K562 (cell line): ENCODE data around the gene POLR3E. TPM values are rescaled to one million over a fixed set of nuclear protein-coding genes. Genes with fewer than 3 reads are reported as not detected.

Source experiments
- ATAC-seq: fragments of 200-7000 bp; cut with Tn5 transposase; 3 replicates; pipeline ENCODE4 v1.9.1; 2020; ENCODE audit warnings: moderate library complexity
- BruUV-seq: library from RNA; stranded (reverse); fragments of 400-500 nt; replicated peaks from 2 replicates; lab custom pipeline; 2021; lab: Mats Ljungman, UMichigan
- CTCF ChIA-PET: fragments of 300-600 bp; formaldehyde crosslinking; extraction: SDS; loops from one replicate; lab custom pipeline; 2021; ENCODE audit warnings: low intra/inter-chr PET ratio; lab: Yijun Ruan, JAX
- POLR2A ChIA-PET: fragments of 300-600, 350-650 bp; sonication (Branson Sonifier 250); formaldehyde crosslinking; extraction: SDS; loops from one replicate; lab custom pipeline; 2021; ENCODE audit warnings: antibody characterized with exemption, inconsistent platforms; lab: Yijun Ruan, JAX
- DNase-seq, 4 experiments: peaks; one replicate each; pipeline versions ENCODE4 v3.0.0 to v3.0.0-alpha.2; 2011 to 2018; ENCODE audit warnings: low spot score in 3 of 4, mixed read lengths in 3 of 4; ENCODE audit errors: extremely low read depth in 1 of 4
- FAIRE-seq: peaks from 2 replicates; lab custom pipeline; 2011; peaks lifted over from hg19 to GRCh38; lab: Jason Lieb, UNC
- H2AFZ ChIP-seq: 2 replicates; pipeline ENCODE4 v1.6.0; 2011; ENCODE audit warnings: low read depth, low read length, control low read depth, inconsistent platforms
- H3K27ac ChIP-seq: fragments of 200-600 bp; 3 replicates; pipeline ENCODE4 v1.8.0; 2011; ENCODE audit warnings: low read depth, mild to moderate bottlenecking, control low read depth, inconsistent platforms, low read length, moderate library complexity, mixed read lengths; ENCODE audit errors: extremely low read depth
- H3K27me3 ChIP-seq, 2 experiments: fragments of 300-600 bp in 1 of 2; 2 replicates in 1 of 2; 3 replicates in 1 of 2; pipeline versions ENCODE4 v1.6.0 to v1.8.0; 2011; ENCODE audit warnings: inconsistent platforms in 2 of 2, low read length in 2 of 2, mild to moderate bottlenecking in 1 of 2, mixed read lengths in 1 of 2, moderate library complexity in 1 of 2; ENCODE audit not compliant: control insufficient read depth in 2 of 2, insufficient read depth in 2 of 2
- H3K36me3 ChIP-seq: fragments of 300-600 bp; 3 replicates; pipeline ENCODE4 v1.8.0; 2011; ENCODE audit warnings: mild to moderate bottlenecking, low read length, inconsistent platforms; ENCODE audit not compliant: control insufficient read depth, insufficient read depth
- H3K4me1 ChIP-seq, 2 experiments: fragments of 200-600 bp in 1 of 2; replicated peaks in 1 of 2; 2 replicates in 1 of 2; 3 replicates in 1 of 2; pipeline versions ENCODE4 v1.5.1 to v1.8.0; 2011; ENCODE audit warnings: inconsistent platforms in 2 of 2, low read length in 2 of 2, mild to moderate bottlenecking in 1 of 2, mixed read lengths in 1 of 2, moderate library complexity in 1 of 2; ENCODE audit not compliant: control insufficient read depth in 2 of 2, insufficient read depth in 2 of 2
- H3K4me2 ChIP-seq: 2 replicates; pipeline ENCODE4 v1.6.1; 2011; ENCODE audit warnings: low read length, control low read depth, inconsistent platforms, mixed read lengths; ENCODE audit not compliant: insufficient read depth
- H3K4me3 ChIP-seq: fragments of 200-600 bp; sonication (generic), shearing (Covaris generic); 2 replicates; pipeline ENCODE4 v1.5.1; 2016; ENCODE audit warnings: control low read depth, inconsistent platforms
- H3K79me2 ChIP-seq: fragments of 200-600 bp; 3 replicates; pipeline ENCODE4 v1.8.0; 2011; ENCODE audit warnings: low read length, inconsistent platforms; ENCODE audit not compliant: control insufficient read depth, insufficient read depth
- H3K9ac ChIP-seq, 2 experiments: 2 replicates each; pipeline versions ENCODE4 v1.6.0 to v1.6.1; 2011; ENCODE audit warnings: low read depth in 2 of 2, low read length in 2 of 2, control low read depth in 1 of 2, inconsistent platforms in 1 of 2, mild to moderate bottlenecking in 1 of 2, mixed read lengths in 1 of 2; ENCODE audit not compliant: insufficient read depth in 1 of 2
- H3K9me1 ChIP-seq: one replicate; pipeline ENCODE4 v1.6.0; 2011; ENCODE audit warnings: inconsistent platforms, mild to moderate bottlenecking, low read length, moderate library complexity; ENCODE audit not compliant: control insufficient read depth, insufficient read depth
- H3K9me3 ChIP-seq: replicated peaks from 2 replicates; pipeline ENCODE4 v1.5.1; 2011; ENCODE audit warnings: low read depth, low read length, inconsistent platforms; ENCODE audit not compliant: control insufficient read depth, insufficient read depth
- H4K20me1 ChIP-seq: replicated peaks from 2 replicates; pipeline ENCODE4 v1.6.1; 2011; ENCODE audit warnings: low read length, inconsistent platforms, mixed read lengths; ENCODE audit not compliant: control insufficient read depth, insufficient read depth
- ARID4B ChIP-seq: sonication (generic); formaldehyde crosslinking; IDR thresholded peaks from 2 replicates; pipeline ENCODE4 v1.8.0; 2022; ENCODE audit warnings: mild to moderate bottlenecking, missing genetic modification reagents
- ATF3 ChIP-seq, 2 experiments: fragments of 450-650 bp in 1 of 2; sonication (generic) in 1 of 2; formaldehyde crosslinking in 1 of 2; IDR thresholded peaks in 1 of 2; conservative IDR thresholded peaks in 1 of 2; 2 replicates each; pipeline versions ENCODE4 v1.6.1 to v1.8.1; 2016 to 2023; ENCODE audit warnings: mild to moderate bottlenecking in 2 of 2, moderate library complexity in 2 of 2, inconsistent platforms in 1 of 2, missing genetic modification reagents in 1 of 2
- ETS1 ChIP-seq: conservative IDR thresholded peaks from 2 replicates; pipeline ENCODE4 v1.6.1; 2011; ENCODE audit warnings: low read depth, mild to moderate bottlenecking, low read length; ENCODE audit not compliant: control insufficient read depth
- HNRNPL ChIP-seq: fragments of 200-400 bp; formaldehyde crosslinking; IDR thresholded peaks from 2 replicates; pipeline ENCODE4 v1.6.1; 2017; ENCODE audit warnings: low read depth, mild to moderate bottlenecking, low read length
- IRF2 ChIP-seq: sonication (generic); formaldehyde crosslinking; IDR thresholded peaks from 2 replicates; pipeline ENCODE4 v1.8.1; 2022; ENCODE audit warnings: mild to moderate bottlenecking, missing genetic modification reagents
- KDM1A ChIP-seq, 2 experiments: fragments of 450-650 bp; IDR thresholded peaks; 2 replicates each; pipeline ENCODE4 v1.6.1; 2016; ENCODE audit warnings: mild to moderate bottlenecking in 2 of 2
- PML ChIP-seq: IDR thresholded peaks from 2 replicates; pipeline ENCODE4 v1.6.1; 2012; ENCODE audit warnings: low read length, inconsistent platforms
- POLR2H ChIP-seq: IDR thresholded peaks from 2 replicates; pipeline ENCODE4 v1.6.1; 2016; ENCODE audit warnings: missing genetic modification characterization, low read depth, mild to moderate bottlenecking, control low read depth, missing compliant biosample characterization, moderate library complexity
- RBM25 ChIP-seq: fragments of 200-400 bp; formaldehyde crosslinking; IDR thresholded peaks from 2 replicates; pipeline ENCODE4 v1.6.1; 2018; ENCODE audit warnings: low read length, low read depth, moderate library complexity; ENCODE audit not compliant: severe bottlenecking
- ZKSCAN3 ChIP-seq: fragments of 250-450 bp; sonication (Bioruptor Pico); IDR thresholded peaks from 2 replicates; pipeline ENCODE4 v1.4.0; 2020
- ZNF316 ChIP-seq: fragments of 450-650 bp; IDR thresholded peaks from 2 replicates; pipeline ENCODE4 v1.6.1; 2016
- ZNF507 ChIP-seq: conservative IDR thresholded peaks from 2 replicates; pipeline ENCODE4 v1.6.1; 2017; ENCODE audit warnings: missing genetic modification characterization, missing compliant biosample characterization
- WGBS: fragments of 100-300 bp; shearing (Covaris generic); methylation state at CpG from one replicate; pipeline ENCODE4 v1.1.6; 2016; ENCODE audit warnings: low coverage, mixed read lengths; ENCODE audit not compliant: insufficient coverage; ENCODE audit errors: missing lambda C conversion rate; 5-methylcytosine and 5-hydroxymethylcytosine counted together
- in situ Hi-C: fragments of 300-500 bp; cut with MboI; formaldehyde crosslinking; loops from 4 replicates; pipeline ENCODE4 v1.15.0; 2018; ENCODE audit warnings: inconsistent platforms, mixed read lengths
- intact Hi-C: fragments of 100-400 bp; cut with micrococcal nuclease; formaldehyde crosslinking; loops from 2 replicates; pipeline ENCODE4 v1.14.2; 2022
- polyA plus RNA-seq, 8 experiments: library from polyadenylated mRNA; depleted of rRNA in 4 of 8; stranded (reverse) in 5 of 8; unstranded in 3 of 8; fragments of >200 nt; fragmentation: Nextera tagmentation in 2 of 8; fragmentation: Illumina TruSeq in 1 of 8; extraction: Ambion mirVana in 2 of 8; extraction: Trizol in 1 of 8; gene quantifications; 2 replicates each; pipeline versions ENCODE4 v1.2.1 to v1.2.3, GENCODE V29; 2011 to 2014; ENCODE audit warnings: inconsistent platforms in 1 of 8, missing spikeins in 1 of 8
- total RNA-seq, 7 experiments: library from RNA; depleted of rRNA in 6 of 7; stranded (reverse); fragments of >200 nt in 6 of 7; fragmentation: Illumina TruSeq in 2 of 7; extraction: Trizol in 2 of 7; gene quantifications; 2 replicates each; pipeline versions ENCODE4 v1.2.1 to v1.2.3, GENCODE V29; 2011 to 2021; ENCODE audit warnings: low replicate concordance in 1 of 7

The POLR3E gene
- total and polyA plus RNA-seq, 9 of the 15 experiments (the other 6 are each of a cell fraction or from before 2014, with no cell fraction given), result 17.7 to 151 (median 82.6) TPM

- TF ChIP-seq ATF3 (IDR thresholded peaks at IDR 0.05), result peak; percentile 25; the same call in 1 of the 2 replicates
- no peak for TF ChIP-seq ATF3 (CRISPR knock-in tag; conservative IDR thresholded peaks at IDR 0.05)
- no peak for TF ChIP-seq PML
- TF ChIP-seq RBM25, result peak; percentile 43
- no peak for TF ChIP-seq IRF2 (CRISPR knock-in tag)
- TF ChIP-seq ZNF316, result no peak
- TF ChIP-seq HNRNPL, result no peak
These were observed 39.8 kb downstream of the POLR3E start (continued) for GRCh38 chr16:22337045-22337444.

- Histone ChIP-seq H3K79me2 (no peaks in the 10 kb centered on the region), H3K9me3 (peaks cover 7% of the 10 kb centered on the region), H3K4me1 (no peaks in the 10 kb centered on the region), H3K36me3 (peaks cover 33% of the 10 kb centered on the region), H3K9me1 (no peaks in the 10 kb centered on the region), H3K4me3 (no peak overlapping the region), H3K27me3 (no peaks in the 10 kb centered on the region), H3K27ac (no peak overlapping the region), H4K20me1 (no peaks in the 10 kb centered on the region), H3K9ac (no peak overlapping the region), H3K4me2 (no peak overlapping the region), H2AFZ (no peak overlapping the region)
- no TSS peak for BruUV-seq
- WGBS, result 75% methylated on average over 4 of the region's 4 CpGs
- no peak for ATAC-seq
- in situ Hi-C loops, result no loop called here
- intact Hi-C loops, result no loop called here
- ChIA-PET POLR2A (interaction anchor here (1.6 kb wide), 1 partner anchor 14 kb away, joined by 9 read pairs; no protein-coding TSS in a partner anchor), CTCF (no interaction called here)
- DNase-seq, result no peak
- FAIRE-seq, result no peak
- TF ChIP-seq KDM1A (IDR thresholded peaks at IDR 0.05) (no peak), ZKSCAN3 (no peak), ZNF507 (tag) (0 out of 2 replicates have a peak, but pooled peaks have one; percentile 19), POLR2H (0 out of 2 replicates have a peak, but pooled peaks have one; percentile 16), ARID4B (CRISPR knock-in tag) (no peak), ETS1 (no peak)
These were observed 40.8 kb downstream of the POLR3E start for GRCh38 chr16:22337849-22338635.
